SK-N-SH treated with all-trans-retinoic acid at 6 μM for 48 hours (cell line): ENCODE results near the gene PPP1R26.
"Not testable (repeated sequence)": the region's sequence is repeated elsewhere in the genome, so short reads cannot be mapped to it uniquely, and the experiment has no call there.

Experiments
- ATAC-seq: fragments of 200-7000 bp; cut with Tn5 transposase; 3 replicates; pipeline ENCODE4 v1.9.1; 2020; ENCODE audit warnings: mild to moderate bottlenecking, moderate library complexity
- ARNTL ChIP-seq: fragments of 450-650 bp; formaldehyde crosslinking; IDR thresholded peaks from 2 replicates; pipeline ENCODE4 v1.5.0; 2020; ENCODE audit warnings: low read depth, mild to moderate bottlenecking, moderate library complexity, borderline replicate concordance
- BACH2 ChIP-seq: fragments of 250-450 bp; sonication (Bioruptor Pico); IDR thresholded peaks from 2 replicates; pipeline ENCODE4 v1.9.0; 2021; ENCODE audit warnings: mild to moderate bottlenecking, borderline replicate concordance
- CSDC2 ChIP-seq: fragments of 250-450 bp; sonication (Bioruptor Pico); IDR thresholded peaks from 2 replicates; pipeline ENCODE4 v1.5.0; 2020; ENCODE audit warnings: mild to moderate bottlenecking, moderate library complexity
- CSRNP3 ChIP-seq: fragments of 250-450 bp; sonication (Bioruptor Pico); IDR thresholded peaks from 2 replicates; pipeline ENCODE4 v1.5.1; 2021; ENCODE audit warnings: mild to moderate bottlenecking, moderate library complexity
- ESRRG ChIP-seq: fragments of 250-450 bp; sonication (Bioruptor Pico); IDR thresholded peaks from 2 replicates; pipeline ENCODE4 v1.6.1; 2021; ENCODE audit warnings: mild to moderate bottlenecking
- GLIS3 ChIP-seq: fragments of 250-450 bp; sonication (Bioruptor Pico); IDR thresholded peaks from 2 replicates; pipeline ENCODE4 v1.5.0; 2020; ENCODE audit warnings: mild to moderate bottlenecking, moderate library complexity
- OSR1 ChIP-seq: fragments of 250-450 bp; sonication (Bioruptor Pico); IDR thresholded peaks from 2 replicates; pipeline ENCODE4 v1.8.0; 2022; ENCODE audit warnings: moderate library complexity, mild to moderate bottlenecking, inconsistent platforms
- PPARA ChIP-seq: fragments of 250-450 bp; sonication (Bioruptor Pico); IDR thresholded peaks from 2 replicates; pipeline ENCODE4 v1.5.0; 2020; ENCODE audit warnings: mild to moderate bottlenecking, borderline replicate concordance
- RARB ChIP-seq: fragments of 250-450 bp; sonication (Bioruptor Pico); IDR thresholded peaks from 2 replicates; pipeline ENCODE4 v1.8.0; 2021; ENCODE audit warnings: mild to moderate bottlenecking, moderate library complexity
- SNAI2 ChIP-seq: fragments of 250-450 bp; sonication (Bioruptor Pico); IDR thresholded peaks from 2 replicates; pipeline ENCODE4 v1.5.0; 2020; ENCODE audit warnings: mild to moderate bottlenecking, moderate library complexity
- TCF4 ChIP-seq: fragments of 250-450 bp; sonication (Bioruptor Pico); IDR thresholded peaks from 2 replicates; pipeline ENCODE4 v1.8.0; 2021; ENCODE audit warnings: mild to moderate bottlenecking, moderate library complexity, borderline replicate concordance
- TOX ChIP-seq: fragments of 250-450 bp; sonication (Bioruptor Pico); IDR thresholded peaks from 2 replicates; pipeline ENCODE4 v1.8.0; 2021; ENCODE audit warnings: mild to moderate bottlenecking, moderate library complexity, borderline replicate concordance
- ZC3H10 ChIP-seq: fragments of 250-450 bp; sonication (Bioruptor Pico); IDR thresholded peaks from 2 replicates; pipeline ENCODE4 v1.5.1; 2021; ENCODE audit warnings: mild to moderate bottlenecking, moderate library complexity
- ZFP3 ChIP-seq: fragments of 250-450 bp; sonication (Bioruptor Pico); IDR thresholded peaks from 2 replicates; pipeline ENCODE4 v1.5.0; 2020; ENCODE audit warnings: mild to moderate bottlenecking, moderate library complexity
- ZFP30 ChIP-seq: fragments of 450-650 bp; formaldehyde crosslinking; IDR thresholded peaks from 2 replicates; pipeline ENCODE4 v1.5.0; 2022; ENCODE audit warnings: mild to moderate bottlenecking, moderate library complexity
- ZNF70 ChIP-seq: fragments of 450-650 bp; formaldehyde crosslinking; IDR thresholded peaks from 2 replicates; pipeline ENCODE4 v1.5.0; 2020; ENCODE audit warnings: mild to moderate bottlenecking, moderate library complexity
- ZNF8 ChIP-seq: fragments of 450-650 bp; formaldehyde crosslinking; IDR thresholded peaks from 2 replicates; pipeline ENCODE4 v1.5.0; 2020; ENCODE audit warnings: mild to moderate bottlenecking, moderate library complexity
- TF ChIP-seq, protein P1 (sequence below): fragments of 250-450 bp; sonication (Bioruptor Pico); IDR thresholded peaks from 2 replicates; pipeline ENCODE4 v1.5.1; 2020; ENCODE audit warnings: low read depth, mild to moderate bottlenecking, moderate library complexity
- TF ChIP-seq, protein P2 (sequence below): fragments of 250-450 bp; sonication (Bioruptor Pico); IDR thresholded peaks from 2 replicates; pipeline ENCODE4 v1.8.0; 2020; ENCODE audit warnings: mild to moderate bottlenecking, moderate library complexity, borderline replicate concordance
- TF ChIP-seq, protein P3 (sequence below): fragments of 250-450 bp; sonication (Bioruptor Pico); IDR thresholded peaks from 2 replicates; pipeline ENCODE4 v1.8.0; 2021; ENCODE audit warnings: low read depth, mild to moderate bottlenecking, moderate library complexity, borderline replicate concordance

The PPP1R26 gene

DNA sequence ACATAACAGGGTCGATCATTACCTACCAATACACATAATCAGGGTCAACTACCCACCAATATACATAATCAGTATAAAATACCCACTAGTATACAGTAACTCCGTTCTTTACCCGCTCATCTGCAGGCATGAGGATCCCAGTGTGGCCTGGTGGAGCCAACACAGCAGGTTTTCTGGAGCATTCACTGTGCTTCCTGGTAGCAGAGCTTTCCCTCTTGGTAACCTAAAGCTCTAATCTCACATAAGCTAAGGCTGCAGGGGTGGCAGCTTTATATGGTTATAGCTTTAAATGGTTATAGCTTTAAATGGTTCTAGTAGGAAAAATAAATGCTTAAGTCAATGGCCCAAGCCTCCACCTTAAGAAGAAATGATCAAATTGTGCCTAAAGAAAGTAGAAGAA is 53.5 kb downstream of the PPP1R26 start:
- TF ChIP-seq BACH2 (CRISPR knock-in tag): no peak
- TF ChIP-seq TOX (CRISPR knock-in tag): no peak
- TF ChIP-seq OSR1 (CRISPR knock-in tag): no peak
- no peak for TF ChIP-seq PPARA (CRISPR knock-in tag)
- TF ChIP-seq ZNF8 (CRISPR knock-in tag): no peak
- TF ChIP-seq SNAI2 (CRISPR knock-in tag): no peak
- TF ChIP-seq, protein P1, sequence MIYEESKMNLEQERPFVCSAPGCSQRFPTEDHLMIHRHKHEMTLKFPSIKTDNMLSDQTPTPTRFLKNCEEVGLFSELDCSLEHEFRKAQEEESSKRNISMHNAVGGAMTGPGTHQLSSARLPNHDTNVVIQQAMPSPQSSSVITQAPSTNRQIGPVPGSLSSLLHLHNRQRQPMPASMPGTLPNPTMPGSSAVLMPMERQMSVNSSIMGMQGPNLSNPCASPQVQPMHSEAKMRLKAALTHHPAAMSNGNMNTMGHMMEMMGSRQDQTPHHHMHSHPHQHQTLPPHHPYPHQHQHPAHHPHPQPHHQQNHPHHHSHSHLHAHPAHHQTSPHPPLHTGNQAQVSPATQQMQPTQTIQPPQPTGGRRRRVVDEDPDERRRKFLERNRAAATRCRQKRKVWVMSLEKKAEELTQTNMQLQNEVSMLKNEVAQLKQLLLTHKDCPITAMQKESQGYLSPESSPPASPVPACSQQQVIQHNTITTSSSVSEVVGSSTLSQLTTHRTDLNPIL: no peak
- no peak for TF ChIP-seq ESRRG (CRISPR knock-in tag)
- TF ChIP-seq, protein P2, sequence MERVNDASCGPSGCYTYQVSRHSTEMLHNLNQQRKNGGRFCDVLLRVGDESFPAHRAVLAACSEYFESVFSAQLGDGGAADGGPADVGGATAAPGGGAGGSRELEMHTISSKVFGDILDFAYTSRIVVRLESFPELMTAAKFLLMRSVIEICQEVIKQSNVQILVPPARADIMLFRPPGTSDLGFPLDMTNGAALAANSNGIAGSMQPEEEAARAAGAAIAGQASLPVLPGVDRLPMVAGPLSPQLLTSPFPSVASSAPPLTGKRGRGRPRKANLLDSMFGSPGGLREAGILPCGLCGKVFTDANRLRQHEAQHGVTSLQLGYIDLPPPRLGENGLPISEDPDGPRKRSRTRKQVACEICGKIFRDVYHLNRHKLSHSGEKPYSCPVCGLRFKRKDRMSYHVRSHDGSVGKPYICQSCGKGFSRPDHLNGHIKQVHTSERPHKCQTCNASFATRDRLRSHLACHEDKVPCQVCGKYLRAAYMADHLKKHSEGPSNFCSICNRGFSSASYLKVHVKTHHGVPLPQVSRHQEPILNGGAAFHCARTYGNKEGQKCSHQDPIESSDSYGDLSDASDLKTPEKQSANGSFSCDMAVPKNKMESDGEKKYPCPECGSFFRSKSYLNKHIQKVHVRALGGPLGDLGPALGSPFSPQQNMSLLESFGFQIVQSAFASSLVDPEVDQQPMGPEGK (CRISPR knock-in tag): no peak
- TF ChIP-seq, protein P3, sequence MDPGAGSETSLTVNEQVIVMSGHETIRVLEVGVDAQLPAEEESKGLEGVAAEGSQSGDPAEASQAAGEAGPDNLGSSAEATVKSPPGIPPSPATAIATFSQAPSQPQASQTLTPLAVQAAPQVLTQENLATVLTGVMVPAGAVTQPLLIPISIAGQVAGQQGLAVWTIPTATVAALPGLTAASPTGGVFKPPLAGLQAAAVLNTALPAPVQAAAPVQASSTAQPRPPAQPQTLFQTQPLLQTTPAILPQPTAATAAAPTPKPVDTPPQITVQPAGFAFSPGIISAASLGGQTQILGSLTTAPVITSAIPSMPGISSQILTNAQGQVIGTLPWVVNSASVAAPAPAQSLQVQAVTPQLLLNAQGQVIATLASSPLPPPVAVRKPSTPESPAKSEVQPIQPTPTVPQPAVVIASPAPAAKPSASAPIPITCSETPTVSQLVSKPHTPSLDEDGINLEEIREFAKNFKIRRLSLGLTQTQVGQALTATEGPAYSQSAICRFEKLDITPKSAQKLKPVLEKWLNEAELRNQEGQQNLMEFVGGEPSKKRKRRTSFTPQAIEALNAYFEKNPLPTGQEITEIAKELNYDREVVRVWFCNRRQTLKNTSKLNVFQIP (CRISPR knock-in tag): no peak
- TF ChIP-seq ZFP3 (CRISPR knock-in tag): no peak
- no peak for TF ChIP-seq GLIS3 (CRISPR knock-in tag)

GRCh38 chr9:135533674-135534073 is 54.1 kb downstream of the PPP1R26 start:
- ATAC-seq: no peak
- TF ChIP-seq, protein P3 (CRISPR knock-in tag): no peak
- no peak for TF ChIP-seq OSR1 (CRISPR knock-in tag)
- TF ChIP-seq RARB (CRISPR knock-in tag): no peak
- no peak for TF ChIP-seq ZNF70 (CRISPR knock-in tag)
- TF ChIP-seq, protein P1: no peak
- TF ChIP-seq CSDC2 (CRISPR knock-in tag): no peak

More for the DNA sequence above, 53.5 kb downstream of the PPP1R26 start:
- no peak for ATAC-seq

- ATAC-seq: not testable (repeated sequence)
Measured at GRCh38 chr9:135534192-135534711, 54.7 kb downstream of the PPP1R26 start.

- ATAC-seq: not testable (repeated sequence)
Measured at GRCh38 chr9:135534826-135535225, 55.2 kb downstream of the PPP1R26 start.

DNA sequence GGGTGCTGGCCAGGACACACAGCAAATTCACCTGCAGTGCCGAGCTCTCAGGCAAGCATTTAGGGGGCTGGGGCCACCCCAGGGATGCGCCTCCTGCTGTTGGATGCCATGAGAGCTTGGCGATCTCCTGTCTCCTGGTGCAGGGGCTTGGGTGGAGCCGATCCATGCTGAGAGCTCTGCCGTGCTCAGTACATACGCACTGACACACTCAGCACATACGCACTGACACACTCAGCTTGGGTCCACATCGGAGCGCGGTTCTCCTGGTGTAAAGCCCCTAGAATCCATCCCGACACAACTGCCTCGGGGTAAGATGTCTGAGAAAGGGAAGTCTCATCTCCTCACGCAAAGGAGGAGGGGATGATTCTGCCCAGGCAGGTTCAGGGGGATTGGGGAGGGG is 56.0 kb downstream of the PPP1R26 start:
- ATAC-seq: not testable (repeated sequence)

- no peak for ATAC-seq
- TF ChIP-seq BACH2 (CRISPR knock-in tag) (no peak), ZNF70 (CRISPR knock-in tag) (no peak), ZC3H10 (CRISPR knock-in tag) (no peak), ZFP3 (CRISPR knock-in tag) (no peak), ARNTL (CRISPR knock-in tag) (no peak), ZFP30 (CRISPR knock-in tag) (no peak), OSR1 (CRISPR knock-in tag) (no peak), CSRNP3 (CRISPR knock-in tag) (no peak), PPARA (CRISPR knock-in tag) (no peak), TCF4 (no peak)
- TF ChIP-seq, protein P1: no peak
- TF ChIP-seq, protein P3 (CRISPR knock-in tag): no peak
Measured at GRCh38 chr9:135536216-135536615, 56.6 kb downstream of the PPP1R26 start.
